ENCODE data around the gene MFN2. TPM values are rescaled to one million over a fixed set of nuclear protein-coding genes. Genes with fewer than 3 reads are reported as not detected.
A peak's percentile ranks its signal among the peaks of the same experiment; 100 is the strongest.

Gene MFN2
- total and polyA plus RNA-seq, 8 donors = 45.4 to 82.0 (median 52.0) TPM

DNA sequence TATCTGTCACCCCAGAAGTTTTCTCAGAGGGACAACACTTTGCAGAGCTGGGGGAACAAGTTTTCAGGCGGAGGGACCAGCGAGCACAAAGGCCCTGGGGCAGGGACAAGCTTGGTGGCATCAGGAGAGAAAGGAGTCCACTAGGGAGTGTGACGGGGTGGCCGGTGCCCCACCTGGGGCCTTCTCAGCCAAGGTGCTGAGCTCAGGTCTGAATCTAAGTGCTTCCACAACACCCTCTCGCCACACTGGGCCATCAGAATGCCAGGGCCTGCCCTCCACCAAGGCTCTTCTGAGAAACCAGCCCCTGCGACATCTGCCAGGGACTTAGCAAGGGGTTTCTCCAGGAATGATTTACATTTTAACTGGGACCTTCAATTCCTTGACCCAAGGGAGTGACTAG, 75.0 kb downstream of the MFN2 start:
- TF ChIP-seq, protein P1, sequence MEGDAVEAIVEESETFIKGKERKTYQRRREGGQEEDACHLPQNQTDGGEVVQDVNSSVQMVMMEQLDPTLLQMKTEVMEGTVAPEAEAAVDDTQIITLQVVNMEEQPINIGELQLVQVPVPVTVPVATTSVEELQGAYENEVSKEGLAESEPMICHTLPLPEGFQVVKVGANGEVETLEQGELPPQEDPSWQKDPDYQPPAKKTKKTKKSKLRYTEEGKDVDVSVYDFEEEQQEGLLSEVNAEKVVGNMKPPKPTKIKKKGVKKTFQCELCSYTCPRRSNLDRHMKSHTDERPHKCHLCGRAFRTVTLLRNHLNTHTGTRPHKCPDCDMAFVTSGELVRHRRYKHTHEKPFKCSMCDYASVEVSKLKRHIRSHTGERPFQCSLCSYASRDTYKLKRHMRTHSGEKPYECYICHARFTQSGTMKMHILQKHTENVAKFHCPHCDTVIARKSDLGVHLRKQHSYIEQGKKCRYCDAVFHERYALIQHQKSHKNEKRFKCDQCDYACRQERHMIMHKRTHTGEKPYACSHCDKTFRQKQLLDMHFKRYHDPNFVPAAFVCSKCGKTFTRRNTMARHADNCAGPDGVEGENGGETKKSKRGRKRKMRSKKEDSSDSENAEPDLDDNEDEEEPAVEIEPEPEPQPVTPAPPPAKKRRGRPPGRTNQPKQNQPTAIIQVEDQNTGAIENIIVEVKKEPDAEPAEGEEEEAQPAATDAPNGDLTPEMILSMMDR (IDR thresholded peaks at IDR 0.05) = no peak
- H3K27me3 ChIP-seq = peaks cover 0 to 8% of the 10 kb centered on the region in 2 donors
- H3K4me1 ChIP-seq = peaks cover 0 to 4% of the 10 kb centered on the region in 2 donors
- H3K4me3 ChIP-seq = no peak overlapping the region
- H3K27ac ChIP-seq = no peak overlapping the region
- ATAC-seq (no peak), DNase-seq (no peak)
- no peaks in the 10 kb centered on the region for H3K36me3 ChIP-seq
- intact Hi-C loops (cut with DNase I) = no loop called here
- H3K9me3 ChIP-seq = no peaks in the 10 kb centered on the region

DNA sequence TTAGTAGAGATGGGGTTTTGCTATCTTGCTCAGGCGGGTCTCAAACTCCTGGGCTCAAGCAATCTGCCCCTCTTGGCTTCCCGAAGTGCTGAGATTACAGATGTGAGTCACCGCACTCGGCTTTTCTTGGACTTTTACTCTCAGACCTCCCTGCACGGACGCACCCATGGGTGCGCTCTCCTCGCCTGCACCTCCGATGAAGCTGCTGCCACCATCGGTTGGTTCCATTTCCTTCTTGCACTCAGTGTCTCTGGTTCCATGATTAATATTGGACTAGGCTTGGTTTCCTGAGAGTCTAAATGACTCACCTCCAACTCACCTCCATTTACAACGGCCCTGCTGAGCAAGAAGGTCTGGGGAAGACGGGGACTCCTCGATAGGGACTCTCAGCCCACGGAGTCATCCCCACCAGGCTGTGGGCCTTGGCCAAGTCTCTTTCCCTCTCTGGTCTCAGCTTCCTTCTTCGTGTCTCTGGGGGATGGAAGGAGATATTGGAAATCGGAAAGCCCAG, 76.1 kb downstream of the MFN2 start:
- no peak overlapping the region for H3K27ac ChIP-seq
- DNase-seq = no peak
- TF ChIP-seq, protein P1 (IDR thresholded peaks at IDR 0.05) = no peak
- H3K9me3 ChIP-seq = no peaks in the 10 kb centered on the region
- H3K4me1 ChIP-seq = peaks cover 0 to 4% of the 10 kb centered on the region in 2 donors
- intact Hi-C loops (cut with DNase I) = no loop called here
- no peaks in the 10 kb centered on the region for H3K36me3 ChIP-seq
- H3K4me3 ChIP-seq = no peak overlapping the region
- ATAC-seq = no peak
- H3K27me3 ChIP-seq = peaks cover 0 to 17% of the 10 kb centered on the region in 2 donors

DNA sequence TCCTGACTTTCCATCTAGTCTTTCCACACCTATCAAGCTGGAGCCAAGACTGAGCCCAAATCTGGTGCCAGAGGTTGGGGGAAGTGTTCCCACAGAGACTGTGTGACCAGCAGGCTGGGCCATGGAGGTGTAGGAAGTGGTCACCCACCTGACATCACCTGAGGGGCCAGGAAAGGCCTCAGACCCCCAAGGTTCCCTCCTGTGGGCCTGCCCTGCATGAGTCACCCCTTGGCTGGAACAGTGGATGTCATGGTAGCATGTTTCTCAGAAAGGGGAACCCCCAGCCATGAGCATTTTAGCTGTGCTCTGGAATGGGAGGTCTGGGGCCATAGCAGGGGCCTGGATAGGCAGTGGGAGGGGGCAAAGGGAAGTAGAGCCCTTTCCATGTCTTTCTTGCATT, 77.1 kb downstream of the MFN2 start:
- TF ChIP-seq, protein P1 (IDR thresholded peaks at IDR 0.05) = no peak
- H3K9me3 ChIP-seq = no peaks in the 10 kb centered on the region
- DNase-seq = peak in 1 of 4 donors; percentile 4
- no peaks in the 10 kb centered on the region for H3K36me3 ChIP-seq
- no peak overlapping the region for H3K27ac ChIP-seq
- peaks cover 0 to 24% of the 10 kb centered on the region in 2 donors for H3K27me3 ChIP-seq
- H3K4me3 ChIP-seq = no peak overlapping the region
- H3K4me1 ChIP-seq = peaks cover 0 to under 1% of the 10 kb centered on the region in 2 donors
- intact Hi-C loops (cut with DNase I) = no loop called here
- no peak for ATAC-seq

DNA sequence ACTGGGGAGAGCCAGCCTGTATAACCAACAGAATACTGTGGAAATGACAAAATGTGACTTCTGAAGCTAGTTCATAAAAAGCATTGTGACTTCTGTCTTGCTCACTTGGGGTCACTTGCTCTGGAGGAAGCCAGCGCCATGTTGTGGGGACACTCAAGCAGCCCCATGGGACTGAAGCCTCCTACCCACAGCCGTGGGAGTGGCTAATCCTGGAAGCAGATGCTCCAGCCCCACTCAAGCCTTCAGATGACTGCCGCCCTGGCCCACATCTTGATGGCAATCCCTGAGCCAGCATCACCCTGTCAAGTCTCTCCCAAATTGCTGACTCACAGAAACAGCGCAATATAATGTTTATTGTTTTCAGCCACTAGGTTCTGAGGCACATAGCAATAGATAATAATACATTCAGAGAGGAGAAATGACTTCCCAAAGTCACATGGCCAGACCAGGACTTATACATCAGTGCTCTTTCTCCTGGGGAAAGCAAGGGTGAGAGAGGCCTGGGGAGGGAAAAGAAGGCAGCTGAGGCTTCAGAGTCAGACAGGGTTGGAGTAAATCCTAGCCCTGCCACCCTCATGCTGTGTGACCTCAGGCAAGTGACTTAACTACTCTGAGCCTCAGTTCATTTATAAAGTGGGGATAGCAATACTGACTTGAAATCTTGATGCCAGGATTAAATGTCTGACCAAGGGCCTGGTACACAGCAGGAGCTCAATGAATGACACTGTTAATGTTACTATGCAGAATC, 77.9 kb downstream of the MFN2 start:
- H3K36me3 ChIP-seq = no peaks in the 10 kb centered on the region
- H3K9me3 ChIP-seq = no peaks in the 10 kb centered on the region
- no peak for ATAC-seq
- H3K4me3 ChIP-seq = no peak overlapping the region
- peaks cover under 1 to 2% of the 10 kb centered on the region in 2 donors for H3K4me1 ChIP-seq
- intact Hi-C loops (cut with DNase I) = no loop called here
- H3K27me3 ChIP-seq = peaks cover 4 to 29% of the 10 kb centered on the region in 2 donors
- H3K27ac ChIP-seq = no peak overlapping the region
- DNase-seq = peak in 1 of 4 donors; percentile 7
- TF ChIP-seq, protein P1 (IDR thresholded peaks at IDR 0.05) = no peak

DNA sequence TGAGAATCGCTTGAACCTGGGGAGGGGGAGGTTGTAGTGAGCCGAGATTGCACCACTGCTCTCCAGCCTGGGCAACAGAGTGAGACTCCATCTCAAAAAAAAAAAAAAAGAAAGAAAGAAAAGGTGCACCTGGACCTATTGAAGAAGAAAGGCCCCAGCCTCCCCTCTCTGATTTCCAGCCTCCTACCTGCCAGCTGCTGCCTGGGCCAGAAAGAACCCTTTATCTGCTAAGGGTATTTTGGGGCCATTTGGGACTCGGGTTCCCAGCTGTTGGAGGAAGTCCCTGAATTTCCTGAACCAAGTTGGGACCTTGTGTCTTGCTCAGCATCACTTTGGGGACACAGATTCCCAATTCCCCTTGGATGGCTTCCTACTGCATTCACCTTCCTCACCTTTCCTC, 79.0 kb downstream of the MFN2 start:
- peaks cover 15 to 40% of the 10 kb centered on the region in 2 donors for H3K27me3 ChIP-seq
- H3K9me3 ChIP-seq = no peaks in the 10 kb centered on the region
- intact Hi-C loops (cut with DNase I) = no loop called here
- DNase-seq (no peak), ATAC-seq (no peak)
- H3K4me1 ChIP-seq = peaks cover 7 to 9% of the 10 kb centered on the region in 2 donors
- no peak overlapping the region for H3K4me3 ChIP-seq
- no peak overlapping the region for H3K27ac ChIP-seq
- H3K36me3 ChIP-seq = no peaks in the 10 kb centered on the region
- TF ChIP-seq, protein P1 (IDR thresholded peaks at IDR 0.05) = no peak
